Fibroblast of the conjunctiva (primary cell): Measurements from ENCODE around the gene KIF26B.
"Not testable (repeated sequence)": the region's sequence is repeated elsewhere in the genome, so short reads cannot be mapped to it uniquely, and the experiment has no call there.

Experiments
- DNase-seq: peaks from one replicate; pipeline ENCODE4 v3.0.0-alpha.2; 2010; ENCODE audit warnings: low read depth

The KIF26B gene

DNA sequence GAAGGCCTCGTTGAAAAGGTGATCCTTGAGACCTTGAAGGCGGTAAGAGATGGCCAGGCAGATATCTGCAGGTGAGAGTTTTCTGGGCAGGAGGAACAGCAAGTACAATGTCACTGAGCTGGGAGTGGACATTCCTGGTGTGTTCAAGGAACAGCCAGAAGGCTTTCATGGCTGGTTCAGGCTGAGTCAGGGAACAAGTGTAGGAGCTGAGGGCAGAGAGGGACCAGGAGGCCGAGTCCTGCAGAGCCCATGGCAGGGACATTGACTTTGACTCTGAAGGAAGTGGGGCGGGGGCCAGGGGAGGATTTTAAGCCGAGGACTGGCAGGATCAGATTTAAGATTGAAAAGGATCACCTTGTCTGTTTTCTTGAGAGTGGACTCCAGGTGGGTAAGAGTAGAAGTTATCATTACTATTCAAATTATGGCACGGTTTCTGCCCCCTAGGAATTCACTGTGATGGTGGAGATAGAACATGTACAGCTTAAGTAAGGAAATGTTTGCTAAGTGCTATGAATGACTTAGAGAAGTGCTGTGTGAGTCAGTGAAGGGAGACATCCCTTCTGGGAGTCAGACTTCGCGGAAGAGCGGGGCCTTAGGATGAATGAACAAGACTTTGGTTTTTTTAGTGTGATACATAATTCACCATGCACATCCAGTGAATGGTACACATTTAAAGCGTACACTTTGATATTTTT is 202.3 kb downstream of the KIF26B start:
- no peak for DNase-seq

DNA sequence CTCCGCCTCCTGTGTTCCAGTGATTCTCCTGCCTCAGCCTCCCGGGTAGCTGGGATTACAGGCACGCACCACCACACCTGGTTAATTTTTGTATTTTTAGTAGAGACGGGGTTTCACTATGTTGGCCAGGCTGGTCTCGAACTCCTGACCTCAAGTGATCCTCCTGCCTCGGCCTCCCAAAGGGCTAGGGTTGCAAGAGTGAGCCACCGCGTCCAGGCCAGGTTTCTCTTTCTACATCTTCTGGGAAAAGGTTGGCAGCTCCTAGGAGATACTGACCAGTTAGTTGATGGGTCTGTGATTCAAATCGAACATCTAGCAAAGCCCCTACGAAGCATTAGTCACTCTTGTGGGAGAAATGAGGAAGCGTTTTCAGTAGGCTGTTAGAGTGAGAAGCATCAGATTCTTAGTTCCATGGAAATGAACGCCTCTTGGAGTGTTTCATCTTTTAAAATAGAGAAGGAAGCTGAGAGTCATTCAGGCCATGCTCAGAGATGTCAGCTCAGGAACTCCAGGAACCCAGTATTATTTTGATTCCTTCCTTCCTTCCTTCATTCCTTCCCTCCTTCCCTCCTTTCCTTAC is 204.4 kb downstream of the KIF26B start:
- DNase-seq: not testable (repeated sequence)

DNA sequence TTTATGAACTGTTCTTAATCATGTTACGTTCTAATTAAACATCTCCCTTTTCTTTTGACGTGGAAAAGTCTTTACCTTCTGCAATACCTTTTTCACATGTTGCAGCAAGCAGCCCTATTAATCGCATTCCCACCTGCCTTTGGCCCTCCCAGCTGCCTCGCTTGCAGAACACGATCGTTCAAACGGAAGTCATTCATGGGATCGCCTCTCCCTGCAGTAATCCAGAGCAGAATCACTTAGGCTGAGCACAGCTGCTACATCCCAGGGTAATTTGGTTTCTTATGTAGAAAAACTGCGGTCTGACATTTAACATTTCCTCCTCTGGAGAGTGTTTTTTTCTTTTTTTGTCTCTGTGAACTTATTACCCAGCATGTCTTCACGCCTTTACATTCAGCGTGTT is 206.3 kb downstream of the KIF26B start:
- DNase-seq: no peak

DNA sequence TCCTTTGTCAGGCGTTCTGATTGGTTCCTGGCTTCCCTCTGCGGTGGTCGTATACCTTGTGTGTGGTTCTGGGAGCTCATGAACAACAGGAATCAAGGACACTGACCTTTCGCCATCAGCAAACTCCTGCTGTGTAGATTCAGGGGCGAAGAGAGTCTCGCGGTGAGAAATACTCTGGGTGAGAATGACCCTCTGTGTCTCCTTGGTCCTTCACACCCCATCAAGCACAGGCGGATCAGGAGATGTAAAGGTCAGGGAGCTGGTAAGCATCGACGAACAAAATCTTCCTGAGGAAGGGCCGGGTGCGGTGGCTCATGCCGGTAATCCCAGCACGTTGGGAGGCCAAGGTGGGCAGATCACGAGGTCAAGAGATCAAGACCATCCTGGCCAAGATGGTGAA is 207.2 kb downstream of the KIF26B start:
- no peak for DNase-seq

DNA sequence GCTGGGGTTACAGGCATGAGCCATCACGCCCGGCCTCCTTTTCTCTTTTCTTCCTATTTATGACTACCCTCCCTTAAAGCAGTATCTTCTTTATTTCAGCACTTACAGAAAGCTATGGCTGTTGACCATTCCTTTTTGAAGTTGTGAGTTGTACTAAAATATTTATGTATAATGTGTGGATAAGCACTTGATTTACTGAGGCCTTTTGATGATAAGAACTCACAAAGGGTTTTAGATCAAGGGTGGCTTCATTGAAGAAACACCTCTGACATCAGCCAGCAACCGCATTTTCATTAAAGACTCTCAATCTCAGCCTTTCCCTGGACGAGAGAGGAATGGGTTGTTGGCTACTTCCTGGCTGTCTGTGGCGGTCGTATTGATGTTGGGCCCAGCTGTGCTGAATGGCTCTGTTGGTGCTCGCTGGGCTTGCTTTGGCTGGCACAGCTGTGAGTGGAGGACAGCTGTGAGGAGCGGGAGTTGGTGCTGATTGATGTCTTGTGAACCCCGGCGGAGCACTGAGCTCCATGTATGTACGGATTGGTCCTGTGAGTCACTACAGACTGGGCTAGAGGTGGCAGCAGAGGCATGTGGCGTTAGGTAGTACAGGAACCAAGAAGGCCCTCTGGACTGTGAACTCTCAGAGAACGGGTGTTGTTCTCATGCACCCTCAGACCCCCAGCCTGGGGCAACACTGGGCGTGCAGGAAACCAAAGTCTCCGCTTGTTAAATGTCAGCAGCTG is 208.8 kb downstream of the KIF26B start:
- DNase-seq: no peak

DNA sequence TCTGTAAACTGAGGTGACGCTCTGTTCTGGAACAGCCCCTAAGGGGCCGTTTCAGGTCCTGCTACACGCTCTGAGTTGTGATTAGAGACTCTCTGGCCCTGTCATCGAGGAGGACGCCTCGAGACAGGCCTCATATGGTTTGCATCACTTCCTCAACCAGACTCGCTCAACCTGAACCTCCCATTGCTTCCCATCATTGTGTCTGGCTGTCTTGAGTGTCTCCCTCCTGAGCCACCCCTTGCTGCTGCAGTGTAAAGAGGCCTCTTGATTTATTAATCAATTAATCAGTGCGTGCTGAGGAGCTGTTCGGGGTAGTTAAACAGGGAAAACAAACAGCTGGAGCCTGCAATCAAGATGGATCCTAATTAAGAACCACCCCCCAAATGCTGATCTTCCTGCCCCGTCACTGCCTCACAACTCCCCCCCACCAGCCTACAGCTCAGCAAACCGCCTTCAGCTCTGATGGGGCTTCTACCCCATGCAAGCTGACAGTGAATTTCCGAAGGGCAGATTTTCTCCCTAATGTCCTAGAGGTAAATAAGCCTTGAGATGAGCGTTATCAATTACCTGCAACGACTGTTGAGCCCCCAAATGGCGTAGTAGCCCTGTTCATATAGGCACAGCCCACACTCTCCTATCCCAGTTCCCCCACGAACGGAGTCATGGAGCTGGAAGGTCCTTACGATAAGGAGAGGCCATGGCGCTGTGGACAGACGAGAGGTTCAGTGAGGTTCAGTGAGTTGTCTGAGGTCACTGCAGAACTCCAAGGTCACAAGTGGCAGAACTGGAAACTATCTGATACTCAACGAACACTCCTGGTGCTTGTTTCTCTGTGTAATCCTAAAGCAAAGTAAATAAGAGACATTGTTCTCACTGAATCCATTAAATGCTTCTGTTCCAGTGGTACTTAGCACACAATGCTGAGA is 210.6 kb downstream of the KIF26B start:
- no peak for DNase-seq

DNA sequence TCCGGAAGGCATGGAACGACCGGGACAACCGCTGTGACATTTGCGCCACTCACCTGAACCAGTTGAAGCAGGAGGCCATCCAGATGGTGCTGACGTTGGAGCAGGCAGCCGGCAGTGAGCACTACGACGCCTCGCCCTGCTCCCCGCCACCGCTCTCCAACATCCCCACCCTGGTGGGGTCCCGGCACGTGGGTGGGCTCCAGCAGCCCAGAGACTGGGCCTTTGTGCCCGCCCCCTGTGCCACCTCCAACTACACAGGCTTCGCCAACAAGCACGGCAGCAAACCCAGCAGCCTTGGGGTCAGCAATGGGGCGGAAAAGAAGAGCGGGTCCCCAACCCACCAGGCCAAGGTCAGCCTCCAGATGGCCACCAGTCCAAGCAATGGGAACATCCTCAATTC is 212.1 kb downstream of the KIF26B start:
- no peak for DNase-seq

DNA sequence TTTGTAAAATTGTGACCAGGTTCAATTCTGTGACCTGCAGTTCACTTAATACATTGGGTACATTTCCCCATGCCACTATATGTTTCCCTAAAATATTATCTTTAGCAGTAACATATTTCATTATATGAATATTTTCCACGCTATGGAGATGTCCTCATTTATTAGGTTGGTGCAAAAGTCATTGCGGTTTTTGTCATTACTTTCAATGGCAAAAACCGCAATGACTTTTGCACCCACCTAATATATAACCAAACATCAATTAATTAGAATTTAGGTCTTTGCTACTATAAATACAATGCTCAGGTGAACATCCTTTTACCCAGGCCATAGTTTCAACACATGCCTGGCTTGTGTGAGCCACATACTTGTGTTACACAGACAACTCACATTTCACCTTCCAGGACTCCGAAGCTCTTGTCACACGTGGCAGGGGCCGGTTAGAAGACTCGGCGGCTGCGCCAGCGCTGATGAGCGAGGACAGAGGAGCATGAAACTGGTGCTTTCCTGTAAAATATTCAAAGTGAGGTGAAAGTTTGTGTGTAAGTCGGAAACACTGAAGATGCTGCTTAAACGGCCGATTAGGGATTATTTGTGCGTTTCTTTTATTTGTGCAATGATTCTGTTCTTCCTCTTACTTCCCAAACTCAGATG is 215.5 kb downstream of the KIF26B start:
- no peak for DNase-seq

DNA sequence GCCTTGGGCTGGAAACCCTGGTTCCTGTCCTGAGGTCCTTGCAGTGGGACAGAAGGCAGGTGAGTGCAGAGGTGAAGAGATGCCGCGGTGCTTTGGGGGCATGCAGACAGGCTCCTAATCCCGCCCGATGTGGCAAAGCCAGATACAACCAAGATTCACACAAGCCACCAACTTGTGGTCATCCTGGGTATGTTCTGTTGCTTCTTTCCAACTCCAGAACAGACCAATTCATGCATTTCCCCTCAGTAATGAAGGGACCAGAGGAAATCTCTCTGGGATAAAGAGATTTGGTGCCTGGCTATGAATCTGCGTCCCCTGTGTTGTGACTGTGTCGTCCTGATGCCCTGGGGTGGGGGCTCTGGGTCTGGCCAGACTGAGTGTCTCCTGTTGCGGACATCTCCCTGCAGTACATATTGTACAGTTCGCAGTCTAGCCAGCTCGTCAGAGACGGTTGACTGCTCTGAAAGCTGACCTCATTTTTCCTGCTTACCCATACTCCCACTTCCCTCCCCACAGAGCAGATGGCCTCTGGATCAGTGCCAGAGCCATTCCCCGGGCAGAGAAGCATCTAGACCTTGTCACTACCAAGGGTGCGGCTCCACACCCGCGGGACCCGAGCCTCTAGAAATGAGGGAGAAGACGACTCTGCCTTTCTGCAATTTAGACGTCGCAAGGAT is 216.3 kb downstream of the KIF26B start:
- DNase-seq: no peak

DNA sequence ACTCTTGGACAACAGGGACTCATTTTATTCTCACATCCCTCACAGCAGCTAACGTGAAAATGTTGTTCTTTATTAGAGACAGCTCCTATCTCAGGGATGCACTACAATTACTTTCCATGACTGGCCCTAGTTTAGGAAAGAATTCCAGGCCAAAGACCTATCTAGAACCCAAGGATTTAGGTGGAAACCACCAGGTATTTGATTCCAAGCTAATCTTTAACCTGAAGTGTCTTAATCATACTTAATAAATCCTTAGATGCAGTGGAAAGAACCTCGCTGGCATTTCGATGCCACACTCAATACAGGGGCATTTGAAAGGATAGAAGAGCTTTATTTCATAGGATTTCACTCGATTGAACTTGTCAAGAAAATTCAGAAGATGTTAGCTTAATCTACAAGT is 218.3 kb downstream of the KIF26B start:
- DNase-seq: no peak

DNA sequence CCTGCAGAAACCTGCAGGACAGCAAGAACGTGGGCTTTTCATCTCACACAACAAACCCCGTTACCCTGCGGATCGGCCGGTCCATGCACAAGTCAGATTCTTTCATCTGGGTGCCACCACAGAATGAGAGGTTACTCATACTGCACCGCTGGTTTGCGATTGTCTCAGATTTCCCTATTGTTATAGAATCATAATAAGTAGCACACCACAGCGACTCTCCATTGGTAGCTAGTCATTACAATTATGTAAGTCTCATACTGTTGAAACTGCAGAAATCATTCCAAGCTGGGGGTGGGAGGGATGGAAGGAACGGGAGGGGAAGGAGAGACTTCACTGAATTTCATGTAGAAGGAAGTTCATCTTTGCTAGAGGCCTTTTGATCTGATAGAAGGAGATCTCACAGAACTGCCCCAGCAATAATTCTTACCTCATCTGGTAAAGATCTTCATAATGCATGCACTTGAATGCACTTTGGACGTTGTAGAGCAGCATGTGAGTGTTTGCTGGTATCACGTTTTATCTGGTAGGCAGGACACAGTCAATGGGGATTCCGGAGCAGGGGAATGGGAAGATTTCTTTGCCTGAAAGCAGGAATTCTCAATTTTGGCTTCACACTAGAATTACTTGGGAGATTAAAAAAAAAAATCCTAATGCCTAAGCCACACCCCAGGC is 221.1 kb downstream of the KIF26B start:
- DNase-seq: no peak

DNA sequence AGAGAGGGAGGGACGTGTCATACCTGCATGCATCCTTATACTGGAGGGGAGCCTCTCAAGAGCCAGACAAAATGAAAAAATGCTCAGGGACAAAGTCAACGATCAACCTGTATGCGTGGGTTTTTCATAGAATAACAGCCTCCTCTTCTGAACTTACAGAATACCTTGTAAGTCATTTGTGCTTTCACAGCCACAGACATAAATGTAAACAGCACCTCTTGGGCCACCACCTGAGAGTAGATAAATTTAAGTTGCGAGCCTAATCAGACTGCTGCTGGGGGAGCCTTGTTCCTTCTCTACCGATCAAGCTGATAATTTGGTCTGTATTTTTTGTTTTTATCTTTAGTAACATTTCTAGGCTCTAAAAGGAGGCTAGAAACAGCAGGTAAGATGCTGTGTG is 223.1 kb downstream of the KIF26B start:
- no peak for DNase-seq

DNA sequence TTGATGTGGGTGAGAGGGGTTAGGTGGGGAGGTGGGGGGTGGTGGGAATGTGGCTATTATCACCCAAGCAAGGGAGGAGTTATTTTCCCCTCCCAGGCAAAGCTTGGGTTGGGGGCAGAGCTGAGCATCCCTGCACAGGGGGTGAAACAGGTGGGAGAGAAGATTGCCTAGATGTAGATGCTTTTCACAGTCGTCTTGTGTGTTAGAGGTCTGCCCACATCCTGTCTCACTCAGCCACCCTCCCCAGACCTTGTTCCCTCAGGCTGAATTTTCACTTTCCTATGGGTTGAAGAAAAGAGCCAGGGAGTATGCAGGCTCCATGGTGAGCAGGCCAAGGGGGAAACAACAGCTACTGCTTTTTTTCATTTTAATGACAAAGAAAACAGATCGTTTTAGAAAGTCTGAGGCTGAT is 223.5 kb downstream of the KIF26B start:
- DNase-seq: no peak

DNA sequence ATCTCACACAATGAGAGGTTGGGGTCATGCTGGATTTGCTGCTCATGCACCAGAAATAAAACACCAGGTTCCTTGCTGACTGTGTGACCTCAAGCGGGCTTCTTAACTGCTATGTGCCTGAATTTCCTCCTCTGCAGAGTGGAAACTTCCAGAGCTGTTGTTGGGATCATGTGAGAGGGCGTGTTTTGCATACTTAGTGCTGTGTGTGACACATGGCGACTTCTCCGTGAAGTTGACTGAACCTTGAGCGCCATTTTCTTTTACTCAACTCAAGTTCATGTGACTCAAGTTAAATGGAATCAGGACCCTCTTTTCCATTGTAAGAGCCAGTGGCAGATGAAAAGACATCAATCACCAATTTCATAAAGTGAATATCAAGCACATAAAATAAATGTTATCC is 224.0 kb downstream of the KIF26B start:
- DNase-seq: no peak

DNA sequence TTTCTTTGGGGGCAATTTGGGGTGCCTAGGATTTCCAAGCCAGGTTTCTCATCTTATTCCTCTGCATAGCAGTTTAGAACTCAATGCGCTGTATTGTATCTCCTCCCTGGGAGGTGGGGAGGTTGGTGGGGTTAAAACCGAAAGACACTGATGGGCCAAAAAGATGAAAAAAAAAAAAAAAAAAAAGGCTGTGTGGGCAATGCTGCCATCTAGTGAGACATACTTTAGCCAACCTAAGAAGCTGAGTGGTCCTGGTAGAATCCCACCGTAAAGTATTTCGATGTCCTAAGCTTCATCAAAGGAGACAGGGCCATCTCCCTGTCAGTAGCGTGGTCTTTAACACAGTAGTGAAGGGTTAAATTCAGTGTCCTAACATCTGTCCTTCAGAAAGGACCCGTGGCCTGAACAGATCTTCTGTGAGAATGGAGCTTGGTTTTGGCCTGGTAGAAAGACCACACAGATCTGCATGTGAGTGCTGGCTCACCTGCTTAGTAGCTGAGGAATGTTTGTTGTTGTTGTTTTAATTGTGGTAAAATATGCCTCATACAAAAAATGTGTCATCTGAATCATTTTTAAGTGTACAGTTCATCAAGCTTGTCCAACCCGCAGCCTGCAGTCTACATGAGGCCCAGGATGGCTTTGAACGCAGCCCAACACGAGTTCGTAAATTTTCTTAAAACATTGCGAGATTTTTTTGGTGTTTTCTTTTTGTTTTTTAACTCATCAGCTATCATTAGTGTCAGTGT is 226.2 kb downstream of the KIF26B start:
- no peak for DNase-seq

DNA sequence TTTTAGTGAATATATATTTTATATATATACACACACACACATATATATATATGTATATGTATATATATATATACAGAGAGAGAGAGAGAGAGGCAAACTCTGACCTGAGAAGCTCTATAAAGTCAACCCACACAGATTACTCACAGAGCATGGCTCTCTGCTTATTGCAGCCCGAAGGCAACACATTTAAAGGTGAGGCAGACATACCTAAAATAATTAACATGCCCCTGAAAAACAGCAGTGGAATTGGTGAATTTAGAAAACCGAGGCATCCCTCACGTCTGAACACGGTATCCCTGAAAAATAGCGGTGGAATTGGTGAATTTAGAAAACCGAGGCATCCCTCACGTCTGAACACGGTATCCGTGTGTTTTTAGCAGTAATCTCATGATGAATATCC is 228.2 kb downstream of the KIF26B start:
- no peak for DNase-seq

DNA sequence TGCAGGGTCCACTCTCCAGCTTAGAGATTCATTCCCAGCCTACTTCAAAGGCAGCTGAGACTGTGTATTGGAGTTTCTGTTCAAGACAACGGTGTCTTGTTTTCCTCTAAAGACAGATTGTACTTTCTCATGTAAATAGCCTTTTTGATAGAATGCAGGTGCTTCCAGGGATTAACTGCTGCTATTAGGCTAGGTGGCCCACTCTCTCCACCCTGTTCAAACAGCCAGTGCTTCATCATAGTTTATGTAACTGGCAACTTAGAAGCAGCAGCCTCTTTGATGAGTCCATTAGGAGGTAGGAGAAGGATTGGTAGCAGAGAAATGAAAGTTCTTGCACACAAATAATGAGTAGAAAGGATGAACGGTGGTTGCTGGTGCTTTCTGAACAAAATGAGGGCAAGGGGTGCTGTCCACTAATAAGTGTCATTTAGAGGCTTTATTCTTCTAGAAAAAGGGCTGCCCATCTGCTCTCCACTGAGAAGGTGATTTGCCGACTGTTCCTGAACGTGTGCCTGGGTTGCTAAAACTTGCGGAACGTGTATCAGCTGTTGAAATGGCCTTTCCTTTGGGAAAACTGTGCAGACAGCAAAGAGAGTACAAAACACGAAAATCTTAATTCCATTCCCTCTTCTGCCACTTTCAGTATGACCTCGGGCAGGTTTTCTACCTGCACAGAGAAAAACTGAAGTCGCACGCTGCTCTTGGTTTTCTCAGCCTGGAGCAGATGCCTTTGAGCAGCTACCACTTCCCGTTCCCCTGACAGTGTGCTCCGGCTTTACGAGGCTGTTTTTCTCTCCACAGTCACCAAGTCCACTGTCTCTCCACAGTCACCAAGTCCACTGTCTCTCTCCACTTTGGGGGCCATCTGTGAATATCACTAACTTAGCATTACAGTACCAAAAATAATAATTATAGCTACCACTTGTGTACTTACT is 228.9 kb downstream of the KIF26B start:
- DNase-seq: no peak

DNA sequence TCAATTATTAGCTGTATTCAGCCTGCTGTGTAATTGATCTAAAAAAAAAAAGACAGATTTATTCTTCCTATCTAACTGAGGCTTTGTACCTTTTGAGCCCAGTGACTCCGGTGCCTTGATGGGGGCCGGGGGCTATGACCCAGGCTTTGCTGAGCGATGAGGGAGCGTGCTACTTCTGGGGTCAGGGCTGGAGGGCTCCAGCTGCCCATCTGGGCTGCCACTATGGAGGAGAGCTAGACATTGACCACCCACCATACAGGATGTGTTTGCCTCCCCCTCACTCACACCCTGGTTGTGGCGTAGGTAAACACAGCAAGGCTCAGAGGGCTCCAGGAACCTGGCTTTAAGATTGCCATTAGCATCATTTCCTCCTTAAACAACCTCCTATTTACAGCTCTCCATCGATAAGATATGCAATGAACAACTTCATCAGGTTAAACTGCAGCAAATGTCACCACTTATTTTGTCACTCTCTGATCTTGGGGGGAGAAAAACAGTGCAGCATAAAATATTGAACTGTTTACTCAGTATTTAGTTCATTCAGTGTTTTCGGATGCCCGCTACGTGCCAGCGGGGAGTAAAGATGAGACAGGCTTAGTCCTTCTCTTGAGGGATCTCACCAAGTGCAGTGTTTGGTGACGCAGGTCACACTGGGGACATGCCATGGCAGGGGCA is 231.6 kb downstream of the KIF26B start:
- no peak for DNase-seq
